Endothelial cell of umbilical vein (primary cell): ENCODE measurements around the gene HRH2.

Experiments used
- EZH2 ChIP-seq: IDR thresholded peaks from 2 replicates; pipeline ENCODE4 v1.6.1; 2012; ENCODE audit warnings: borderline replicate concordance, low read depth, mild to moderate bottlenecking, moderate library complexity, low read length, inconsistent platforms; ENCODE audit not compliant: severe bottlenecking
- FOS ChIP-seq: IDR thresholded peaks from 2 replicates; pipeline ENCODE4 v1.6.1; 2011; ENCODE audit warnings: mild to moderate bottlenecking, low read length, moderate library complexity, borderline replicate concordance; ENCODE audit not compliant: insufficient read depth
- MYC ChIP-seq: IDR thresholded peaks from one replicate; pipeline ENCODE4 v1.6.1; 2011; ENCODE audit warnings: mild to moderate bottlenecking, low read depth, low read length
- POLR2A ChIP-seq: IDR thresholded peaks from 2 replicates; pipeline ENCODE4 v1.6.1; 2012; ENCODE audit warnings: low read depth, mild to moderate bottlenecking, control low read depth, low read length
- POLR2AphosphoS5 ChIP-seq: IDR thresholded peaks from 2 replicates; pipeline ENCODE4 v1.6.1; 2012; ENCODE audit warnings: low read depth, mild to moderate bottlenecking, control low read depth, low read length, moderate library complexity; ENCODE audit not compliant: insufficient read depth
- TF ChIP-seq, protein P1 (sequence below), 2 donors: IDR thresholded peaks; 1 replicate in 1 of 2; 2 replicates in 1 of 2; pipeline ENCODE4 v1.5.1; 2011; ENCODE audit warnings: low read length in 2 of 2, mild to moderate bottlenecking in 2 of 2, moderate library complexity in 2 of 2, control low read depth in 1 of 2, inconsistent platforms in 1 of 2, low read depth in 1 of 2; ENCODE audit not compliant: insufficient read depth in 1 of 2; ENCODE audit errors: extremely low read depth in 1 of 2

DNA sequence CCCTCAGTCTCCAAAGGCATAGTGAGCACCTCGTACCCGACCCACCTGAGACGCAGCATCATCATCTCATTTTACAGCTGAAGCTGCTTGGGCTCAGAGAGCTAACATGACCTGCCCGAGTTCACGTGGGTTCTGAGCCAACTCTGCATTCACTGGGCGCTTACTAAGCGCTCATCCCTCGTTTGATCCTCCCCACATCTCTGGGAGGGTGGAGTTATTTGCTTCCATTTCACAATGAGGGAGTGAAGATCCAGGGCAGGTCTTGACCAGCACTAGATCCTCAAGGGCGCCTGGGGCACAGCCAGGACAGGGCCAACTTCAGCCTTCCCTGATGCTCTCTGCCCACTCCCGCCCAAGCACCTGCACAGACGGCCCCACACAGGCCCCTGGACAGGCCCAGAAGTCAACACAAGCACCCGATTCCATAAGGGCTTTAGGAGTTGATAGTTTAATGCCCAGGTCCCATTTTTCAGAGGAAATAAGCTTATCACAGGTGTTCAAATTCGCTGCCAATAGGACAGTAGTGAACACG, 80.8 kb downstream of the HRH2 start:
- TF ChIP-seq, protein P1, sequence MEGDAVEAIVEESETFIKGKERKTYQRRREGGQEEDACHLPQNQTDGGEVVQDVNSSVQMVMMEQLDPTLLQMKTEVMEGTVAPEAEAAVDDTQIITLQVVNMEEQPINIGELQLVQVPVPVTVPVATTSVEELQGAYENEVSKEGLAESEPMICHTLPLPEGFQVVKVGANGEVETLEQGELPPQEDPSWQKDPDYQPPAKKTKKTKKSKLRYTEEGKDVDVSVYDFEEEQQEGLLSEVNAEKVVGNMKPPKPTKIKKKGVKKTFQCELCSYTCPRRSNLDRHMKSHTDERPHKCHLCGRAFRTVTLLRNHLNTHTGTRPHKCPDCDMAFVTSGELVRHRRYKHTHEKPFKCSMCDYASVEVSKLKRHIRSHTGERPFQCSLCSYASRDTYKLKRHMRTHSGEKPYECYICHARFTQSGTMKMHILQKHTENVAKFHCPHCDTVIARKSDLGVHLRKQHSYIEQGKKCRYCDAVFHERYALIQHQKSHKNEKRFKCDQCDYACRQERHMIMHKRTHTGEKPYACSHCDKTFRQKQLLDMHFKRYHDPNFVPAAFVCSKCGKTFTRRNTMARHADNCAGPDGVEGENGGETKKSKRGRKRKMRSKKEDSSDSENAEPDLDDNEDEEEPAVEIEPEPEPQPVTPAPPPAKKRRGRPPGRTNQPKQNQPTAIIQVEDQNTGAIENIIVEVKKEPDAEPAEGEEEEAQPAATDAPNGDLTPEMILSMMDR (IDR thresholded peaks at IDR 0.05; ENCODE audit: extremely low read depth in 1 of 2, insufficient read depth in 1 of 2, low read depth in 1 of 2, low read length in 2 of 2) = no peak
- TF ChIP-seq MYC = no peak
- TF ChIP-seq EZH2 = no peak
- TF ChIP-seq POLR2A = no peak
- TF ChIP-seq FOS = no peak
- no peak for TF ChIP-seq POLR2AphosphoS5
